NT2/D1 (cell line): ENCODE data around the gene CARD9.

ENCODE experiments used
- DNase-seq: peaks from one replicate; pipeline ENCODE4 v3.0.0-alpha.2; 2011; ENCODE audit warnings: low read depth, low spot score
- H3K27me3 ChIP-seq: 2 replicates; pipeline ENCODE4 v1.6.0; 2011; ENCODE audit warnings: mild to moderate bottlenecking; ENCODE audit not compliant: insufficient read length, insufficient read depth
- H3K36me3 ChIP-seq: 2 replicates; pipeline ENCODE4 v1.6.1; 2011; ENCODE audit warnings: mild to moderate bottlenecking, low read length, mixed read lengths; ENCODE audit not compliant: insufficient read depth, insufficient read length
- H3K4me1 ChIP-seq: 2 replicates; pipeline ENCODE4 v1.5.1; 2011; ENCODE audit not compliant: insufficient read depth, insufficient read length
- H3K4me3 ChIP-seq: 2 replicates; pipeline ENCODE4 v1.5.1; 2011; ENCODE audit warnings: low read depth; ENCODE audit not compliant: insufficient read length
- H3K9ac ChIP-seq: 2 replicates; pipeline ENCODE4 v1.6.0; 2011; ENCODE audit warnings: low read depth; ENCODE audit not compliant: insufficient read length
- H3K9me3 ChIP-seq: 2 replicates; pipeline ENCODE4 v1.5.1; 2011; ENCODE audit warnings: mild to moderate bottlenecking, low read length; ENCODE audit not compliant: insufficient read depth
- SUZ12 ChIP-seq: IDR thresholded peaks from 2 replicates; pipeline ENCODE4 v1.6.1; 2011; ENCODE audit not compliant: insufficient read length, insufficient read depth; ENCODE audit errors: extremely low read depth
- YY1 ChIP-seq: IDR thresholded peaks from 2 replicates; pipeline ENCODE4 v1.6.1; 2011; ENCODE audit not compliant: insufficient read length, insufficient read depth
- ZNF274 ChIP-seq: IDR thresholded peaks from 2 replicates; pipeline ENCODE4 v1.6.1; 2011; ENCODE audit warnings: mild to moderate bottlenecking, low read depth, low read length

Gene CARD9

DNA sequence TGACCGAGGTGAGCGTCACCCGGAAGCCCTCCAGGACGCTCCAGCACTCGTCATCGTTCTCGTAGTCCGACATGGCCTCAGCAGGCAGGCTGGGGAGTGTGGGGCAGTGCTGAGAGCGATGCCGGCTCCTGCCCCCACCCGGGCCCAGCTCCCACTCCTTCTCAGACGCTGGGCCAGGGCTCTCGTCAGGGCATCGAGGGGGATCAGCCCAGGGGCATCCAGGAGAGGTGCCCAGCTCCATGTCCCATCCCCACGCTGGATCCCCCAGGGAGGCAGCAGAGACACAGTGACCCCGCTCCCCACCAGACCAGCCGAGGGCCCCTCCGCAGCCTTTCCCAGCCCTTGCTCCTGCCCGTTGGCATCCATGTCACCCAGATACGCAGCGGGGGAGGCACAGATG lies 1.5 kb downstream of the CARD9 start:
- Histone ChIP-seq H3K27me3 (no peaks in the 10 kb centered on the region), H3K4me3 (no peak overlapping the region), H3K9ac (no peak overlapping the region), H3K36me3 (peaks cover 90% of the 10 kb centered on the region), H3K9me3 (no peaks in the 10 kb centered on the region), H3K4me1 (peaks cover 26% of the 10 kb centered on the region)
- TF ChIP-seq SUZ12 (no peak), YY1 (no peak), ZNF274 (no peak)
- no peak for DNase-seq

GRCh38 chr9:136371533-136371880 lies 2.0 kb downstream of the CARD9 start:
- Histone ChIP-seq H3K36me3 (peaks cover 90% of the 10 kb centered on the region), H3K27me3 (no peaks in the 10 kb centered on the region), H3K4me1 (peaks cover 25% of the 10 kb centered on the region), H3K9me3 (no peaks in the 10 kb centered on the region), H3K9ac (no peak overlapping the region), H3K4me3 (no peak overlapping the region)
- DNase-seq, result no peak
- TF ChIP-seq YY1 (no peak), SUZ12 (no peak), ZNF274 (no peak)

- Histone ChIP-seq H3K4me1 (peaks cover 26% of the 10 kb centered on the region), H3K4me3 (no peak overlapping the region), H3K9ac (no peak overlapping the region), H3K36me3 (peaks cover 90% of the 10 kb centered on the region), H3K9me3 (no peaks in the 10 kb centered on the region), H3K27me3 (no peaks in the 10 kb centered on the region)
- DNase-seq, result no peak
- TF ChIP-seq ZNF274 (no peak), YY1 (no peak), SUZ12 (no peak)
Observed at GRCh38 chr9:136370687-136371532, 2.6 kb downstream of the CARD9 start.

GRCh38 chr9:136370037-136370436 lies 3.4 kb downstream of the CARD9 start:
- H3K27me3 ChIP-seq, result no peaks in the 10 kb centered on the region
- peaks cover 27% of the 10 kb centered on the region for H3K4me1 ChIP-seq
- no peaks in the 10 kb centered on the region for H3K9me3 ChIP-seq
- H3K36me3 ChIP-seq, result peaks cover 89% of the 10 kb centered on the region
- no peak overlapping the region for H3K4me3 ChIP-seq
- H3K9ac ChIP-seq, result no peak overlapping the region
- no peak for TF ChIP-seq SUZ12
- TF ChIP-seq YY1, result no peak
- TF ChIP-seq ZNF274, result no peak
- no peak for DNase-seq

- no peak for TF ChIP-seq ZNF274
- TF ChIP-seq SUZ12, result no peak
- no peak for TF ChIP-seq YY1
- no peaks in the 10 kb centered on the region for H3K27me3 ChIP-seq
- H3K9ac ChIP-seq, result peak overlapping the region; percentile 8
- H3K36me3 ChIP-seq, result peaks cover 84% of the 10 kb centered on the region
- DNase-seq, result no peak
- H3K4me3 ChIP-seq, result no peak overlapping the region
- H3K9me3 ChIP-seq, result no peaks in the 10 kb centered on the region; the same call in 1 of the 2 replicates
- H3K4me1 ChIP-seq, result peaks cover 27% of the 10 kb centered on the region
Observed at GRCh38 chr9:136368190-136368589, 5.3 kb downstream of the CARD9 start.

DNA sequence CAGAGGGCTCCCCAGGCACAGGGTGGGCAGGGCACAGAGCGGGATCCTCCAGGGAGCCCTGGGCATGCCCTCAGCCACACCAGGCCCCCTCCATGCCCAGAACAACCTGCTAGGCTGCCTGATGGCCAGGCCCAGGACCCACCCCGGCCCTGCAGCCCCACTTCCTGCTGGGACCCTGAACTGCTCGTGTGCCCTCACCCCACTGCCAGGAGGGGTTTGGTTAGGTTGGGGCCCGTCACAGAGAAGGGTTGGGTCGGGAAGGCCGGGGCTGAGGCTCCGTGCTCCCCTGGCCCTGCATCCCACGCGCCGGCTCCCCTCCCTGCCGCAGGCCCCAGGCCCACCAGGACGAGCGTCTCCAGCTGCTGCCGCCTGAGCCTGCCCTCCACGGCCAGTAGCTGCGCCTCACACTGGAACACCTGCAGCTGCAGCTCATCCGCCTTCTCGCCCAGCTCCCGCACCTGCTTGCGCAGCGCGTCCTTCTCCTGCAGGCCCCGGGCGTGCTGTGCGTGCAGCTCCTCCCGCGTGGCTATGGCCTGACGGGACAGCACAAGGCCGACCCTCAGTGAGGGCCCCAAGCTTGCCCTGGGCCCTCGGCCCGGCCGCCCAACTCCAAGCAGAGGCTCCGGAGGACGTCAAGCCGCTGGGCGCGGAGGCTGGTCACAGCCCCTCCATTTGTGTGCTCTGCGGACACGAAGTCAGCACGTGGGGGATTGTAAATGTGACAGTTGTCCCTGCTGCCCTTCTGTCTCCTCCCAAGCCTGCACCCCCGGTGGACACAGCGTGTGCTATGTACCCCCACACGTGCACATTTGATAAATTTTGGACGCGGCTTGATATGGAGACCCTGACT lies 5.9 kb downstream of the CARD9 start:
- H3K27me3 ChIP-seq, result no peaks in the 10 kb centered on the region
- no peak for DNase-seq
- H3K36me3 ChIP-seq, result peaks cover 81% of the 10 kb centered on the region
- H3K4me1 ChIP-seq, result peaks cover 22% of the 10 kb centered on the region
- no peaks in the 10 kb centered on the region; the same call in 1 of the 2 replicates for H3K9me3 ChIP-seq
- no peak for TF ChIP-seq ZNF274
- no peak for TF ChIP-seq SUZ12
- TF ChIP-seq YY1, result no peak
- H3K9ac ChIP-seq, result peak overlapping the region; percentile 8
- no peak overlapping the region for H3K4me3 ChIP-seq

DNA sequence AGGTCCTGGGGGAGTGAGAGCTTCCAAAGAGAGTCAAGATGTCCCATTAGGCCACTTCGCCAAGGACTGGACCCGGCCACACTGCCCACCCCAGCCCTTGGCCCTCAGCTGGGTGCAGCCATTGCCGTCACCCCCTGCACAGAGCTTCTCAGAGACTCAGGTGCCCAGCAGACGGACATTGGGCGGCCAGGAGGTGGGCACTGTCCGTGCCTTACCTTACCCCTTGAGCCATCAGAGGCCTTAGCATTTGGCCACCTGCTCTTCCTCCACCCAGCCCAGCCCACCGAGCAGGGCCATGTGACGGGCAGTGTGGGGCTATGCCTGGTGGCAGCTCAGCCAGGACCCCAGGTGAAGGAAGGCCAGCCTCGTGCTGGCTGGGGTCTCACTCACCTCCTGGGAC lies 6.6 kb downstream of the CARD9 start:
- Histone ChIP-seq H3K36me3 (peaks cover 82% of the 10 kb centered on the region), H3K9ac (no peak overlapping the region), H3K4me1 (peaks cover 23% of the 10 kb centered on the region), H3K27me3 (no peaks in the 10 kb centered on the region), H3K9me3 (no peaks in the 10 kb centered on the region; the same call in 1 of the 2 replicates), H3K4me3 (no peak overlapping the region)
- TF ChIP-seq YY1, result no peak
- no peak for TF ChIP-seq SUZ12
- TF ChIP-seq ZNF274, result no peak
- DNase-seq, result no peak
